HG03196 (cell line): ENCODE results near the gene NUBP2.

Source experiments
- ATAC-seq: cut with Tn5 transposase; IDR thresholded peaks from one replicate; pipeline ENCODE4 v1.9.1; 2021; ENCODE audit not compliant: unreplicated experiment

NUBP2 gene

GRCh38 chr16:1758923-1759322, 23.8 kb upstream of the NUBP2 start:
- ATAC-seq: no peak

GRCh38 chr16:1759511-1759910, 23.2 kb upstream of the NUBP2 start:
- ATAC-seq: no peak

GRCh38 chr16:1760911-1761310, 21.8 kb upstream of the NUBP2 start:
- no peak for ATAC-seq

- no peak for ATAC-seq
Measured at GRCh38 chr16:1761751-1762150, 21.0 kb upstream of the NUBP2 start.

- no peak for ATAC-seq
Measured at GRCh38 chr16:1762196-1762878, 20.4 kb upstream of the NUBP2 start.

GRCh38 chr16:1762879-1763520, 19.8 kb upstream of the NUBP2 start:
- ATAC-seq: no peak

- ATAC-seq: no peak
Measured at GRCh38 chr16:1763521-1764511, 18.9 kb upstream of the NUBP2 start.

- no peak for ATAC-seq
Measured at GRCh38 chr16:1764971-1765370, 17.8 kb upstream of the NUBP2 start.

GRCh38 chr16:1765826-1766225, 16.9 kb upstream of the NUBP2 start:
- no peak for ATAC-seq

- ATAC-seq: no peak
Measured at GRCh38 chr16:1766231-1766630, 16.5 kb upstream of the NUBP2 start.

- no peak for ATAC-seq
Measured at GRCh38 chr16:1766701-1767100, 16.1 kb upstream of the NUBP2 start.

GRCh38 chr16:1767116-1767994, 15.4 kb upstream of the NUBP2 start:
- no peak for ATAC-seq

- no peak for ATAC-seq
Measured at GRCh38 chr16:1768061-1768766, 14.5 kb upstream of the NUBP2 start.

GRCh38 chr16:1768767-1769401, 13.9 kb upstream of the NUBP2 start:
- no peak for ATAC-seq

- ATAC-seq: no peak
Measured at GRCh38 chr16:1769402-1770300, 13.1 kb upstream of the NUBP2 start.

GRCh38 chr16:1770328-1771187, 12.2 kb upstream of the NUBP2 start:
- no peak for ATAC-seq

- no peak for ATAC-seq
Measured at GRCh38 chr16:1771188-1771863, 11.4 kb upstream of the NUBP2 start, which contains the start of gene NME3. Gene NME3, minus strand, starts transcription at chr16:1771543. Its CDS starts 9 bp downstream, at chr16:1771534.
